ENCODE results near the gene ARL4D.

DNA sequence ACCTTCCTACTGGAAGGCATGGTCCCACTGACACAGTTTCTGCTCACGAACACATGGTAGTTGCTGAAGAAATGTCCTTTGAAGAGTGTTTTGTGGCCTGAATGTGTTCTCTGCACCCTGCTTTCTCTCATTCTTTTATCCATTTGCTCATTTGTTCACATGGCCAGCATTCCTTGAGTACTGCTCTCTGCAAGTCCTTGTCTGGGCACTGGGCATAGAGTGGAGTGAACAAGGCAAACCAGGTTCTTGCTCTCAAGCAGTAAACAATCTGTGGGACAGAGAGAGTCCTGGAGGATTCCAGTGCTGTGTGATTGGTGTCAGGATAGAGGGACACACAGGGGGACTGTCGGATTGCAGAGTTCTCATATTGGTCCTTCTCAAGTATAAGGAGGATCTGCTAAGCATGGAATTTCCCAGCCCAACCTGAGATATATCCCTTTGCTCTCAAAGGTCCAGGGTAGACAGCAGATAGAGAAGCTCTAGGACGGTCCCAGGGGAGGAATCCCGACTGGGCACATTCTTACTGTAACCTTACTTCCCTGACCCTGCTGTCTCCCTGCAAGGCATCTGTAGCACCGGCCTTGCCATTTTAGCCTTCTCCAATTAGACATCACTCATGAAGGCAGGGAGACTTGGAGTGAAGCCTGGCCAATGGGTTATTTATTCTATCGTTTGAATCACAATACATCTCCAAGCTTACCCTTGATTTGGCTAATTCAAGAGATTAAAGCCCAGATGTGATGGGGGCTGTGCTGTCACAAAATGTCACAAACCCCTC lies 32.3 kb downstream of the ARL4D start:
- TF ChIP-seq EZH2phosphoT487 (IDR thresholded peaks at IDR 0.05; ENCODE audit: borderline replicate concordance) (no peak), POLR2AphosphoS5 (IDR thresholded peaks at IDR 0.05; ENCODE audit: low read depth, low read length) (no peak), POLR2A (IDR thresholded peaks at IDR 0.05; ENCODE audit: borderline replicate concordance, extremely low read depth, insufficient read depth, insufficient read length) (no peak)
- TF ChIP-seq, protein P1, sequence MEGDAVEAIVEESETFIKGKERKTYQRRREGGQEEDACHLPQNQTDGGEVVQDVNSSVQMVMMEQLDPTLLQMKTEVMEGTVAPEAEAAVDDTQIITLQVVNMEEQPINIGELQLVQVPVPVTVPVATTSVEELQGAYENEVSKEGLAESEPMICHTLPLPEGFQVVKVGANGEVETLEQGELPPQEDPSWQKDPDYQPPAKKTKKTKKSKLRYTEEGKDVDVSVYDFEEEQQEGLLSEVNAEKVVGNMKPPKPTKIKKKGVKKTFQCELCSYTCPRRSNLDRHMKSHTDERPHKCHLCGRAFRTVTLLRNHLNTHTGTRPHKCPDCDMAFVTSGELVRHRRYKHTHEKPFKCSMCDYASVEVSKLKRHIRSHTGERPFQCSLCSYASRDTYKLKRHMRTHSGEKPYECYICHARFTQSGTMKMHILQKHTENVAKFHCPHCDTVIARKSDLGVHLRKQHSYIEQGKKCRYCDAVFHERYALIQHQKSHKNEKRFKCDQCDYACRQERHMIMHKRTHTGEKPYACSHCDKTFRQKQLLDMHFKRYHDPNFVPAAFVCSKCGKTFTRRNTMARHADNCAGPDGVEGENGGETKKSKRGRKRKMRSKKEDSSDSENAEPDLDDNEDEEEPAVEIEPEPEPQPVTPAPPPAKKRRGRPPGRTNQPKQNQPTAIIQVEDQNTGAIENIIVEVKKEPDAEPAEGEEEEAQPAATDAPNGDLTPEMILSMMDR (IDR thresholded peaks at IDR 0.05 in 2 of 3, conservative IDR thresholded peaks at IDR 0.05 in 1 of 3; ENCODE audit: borderline replicate concordance in 1 of 3, insufficient read depth in 1 of 3, low read depth in 2 of 3, low read length in 2 of 3): no peak

Data from HCT116 (cell line).